Embryonic facial prominence (tissue), 1 donor: ENCODE data around the gene NMNAT2.
"Not testable (repeated sequence)": the region's sequence is repeated elsewhere in the genome, so short reads cannot be mapped to it uniquely, and the experiment has no call there.

Experiments used
- DNase-seq: peaks from one replicate; pipeline ENCODE4 v3.0.0-alpha.2; 2016; ENCODE audit errors: extremely low spot score

NMNAT2 gene

DNA sequence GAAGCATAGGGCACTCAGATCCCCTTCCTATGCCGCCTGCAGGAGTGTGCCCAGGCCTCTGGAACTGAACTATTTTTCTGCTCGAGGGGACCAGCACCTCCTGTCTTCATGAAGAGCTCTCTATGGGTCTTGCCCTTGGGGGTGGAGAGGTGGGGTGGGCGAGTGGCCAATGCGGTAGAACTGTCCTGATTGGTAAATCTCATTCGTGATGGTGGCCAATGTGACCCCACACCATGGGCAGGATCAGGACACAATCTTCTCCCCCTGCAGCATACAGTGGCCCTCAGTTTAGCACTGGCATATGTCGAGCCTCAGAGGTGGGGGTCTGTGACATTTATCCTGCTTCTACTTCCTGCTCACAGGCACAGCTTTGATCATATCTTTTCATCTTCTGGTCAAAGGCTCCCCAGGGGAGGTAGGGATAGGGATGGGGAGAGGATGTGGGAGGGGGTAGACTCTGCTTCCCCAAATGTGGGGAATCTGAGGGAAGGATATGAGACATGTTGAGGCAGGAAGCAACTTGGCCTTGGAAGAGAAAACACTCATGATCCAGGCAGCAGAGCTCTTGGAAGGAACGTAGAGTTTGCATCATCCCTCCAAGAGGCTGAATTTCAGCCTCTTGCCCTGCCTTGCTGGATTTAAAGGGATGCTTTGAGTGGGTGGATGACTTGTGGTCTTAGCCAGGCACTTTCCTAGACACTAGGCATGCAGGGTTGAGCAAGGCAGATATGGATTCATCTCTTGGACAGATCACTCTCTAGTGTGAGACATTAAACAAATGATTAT lies 150.3 kb downstream of the NMNAT2 start:
- DNase-seq: no peak

DNA sequence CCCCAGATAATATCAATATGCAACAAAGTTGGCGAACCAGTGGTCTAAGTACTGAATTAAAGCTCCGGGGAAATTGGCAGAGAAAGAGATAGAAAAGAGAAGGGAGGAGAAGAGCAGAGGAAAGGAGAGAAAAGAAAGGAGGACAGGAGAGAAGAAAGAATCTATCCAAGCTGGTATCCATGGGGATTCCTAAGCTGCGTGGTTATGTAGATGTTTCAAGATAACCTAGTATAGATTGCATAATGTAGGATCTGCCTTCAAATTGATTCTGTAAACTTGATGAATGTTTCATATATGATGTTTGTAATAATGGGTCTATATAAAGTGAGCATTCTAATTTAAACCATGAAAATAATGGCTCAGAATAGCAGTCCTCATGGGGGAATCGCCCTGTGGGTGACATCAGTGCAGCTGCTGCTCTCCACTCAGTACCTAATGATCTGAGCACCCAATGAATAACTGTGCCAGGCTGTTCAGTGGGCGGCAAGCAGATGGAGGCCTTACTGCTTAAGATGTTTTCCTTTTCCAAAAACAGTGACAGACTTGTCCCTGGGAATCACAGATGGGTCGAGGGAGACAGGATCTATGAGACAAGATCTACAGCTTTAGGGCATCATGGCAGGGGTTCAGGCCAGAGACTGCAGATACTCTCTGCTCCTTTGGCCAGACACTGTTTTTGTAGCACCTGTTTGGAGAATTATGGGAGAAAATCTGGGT lies 154.1 kb downstream of the NMNAT2 start:
- no peak for DNase-seq

DNA sequence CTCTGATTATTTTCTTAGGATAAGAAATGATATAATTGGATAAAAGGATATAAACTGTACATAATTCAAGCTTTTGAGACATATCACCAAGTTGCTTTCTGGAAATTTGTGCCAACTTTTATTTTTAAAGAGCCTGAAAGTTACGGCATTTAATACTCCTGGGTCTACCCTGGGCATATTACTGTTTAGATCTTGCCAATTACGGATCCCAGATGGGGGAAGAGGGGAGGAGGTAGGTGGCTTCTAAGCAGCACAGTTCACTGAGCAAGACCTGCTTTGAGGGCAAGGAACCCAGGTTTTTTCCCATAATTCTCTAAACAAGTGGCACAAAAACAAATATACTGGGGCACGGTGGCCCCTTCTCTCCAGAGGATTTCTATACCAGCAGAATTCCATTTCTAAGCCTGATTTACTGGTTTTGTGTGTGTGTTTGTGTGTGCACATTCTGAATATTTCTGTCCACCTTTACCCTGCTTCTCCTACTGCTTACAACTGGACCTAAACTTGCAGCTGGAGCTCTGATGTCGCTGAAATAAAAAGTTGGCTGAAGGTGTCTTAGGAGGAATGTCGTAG lies 155.5 kb downstream of the NMNAT2 start:
- no peak for DNase-seq

DNA sequence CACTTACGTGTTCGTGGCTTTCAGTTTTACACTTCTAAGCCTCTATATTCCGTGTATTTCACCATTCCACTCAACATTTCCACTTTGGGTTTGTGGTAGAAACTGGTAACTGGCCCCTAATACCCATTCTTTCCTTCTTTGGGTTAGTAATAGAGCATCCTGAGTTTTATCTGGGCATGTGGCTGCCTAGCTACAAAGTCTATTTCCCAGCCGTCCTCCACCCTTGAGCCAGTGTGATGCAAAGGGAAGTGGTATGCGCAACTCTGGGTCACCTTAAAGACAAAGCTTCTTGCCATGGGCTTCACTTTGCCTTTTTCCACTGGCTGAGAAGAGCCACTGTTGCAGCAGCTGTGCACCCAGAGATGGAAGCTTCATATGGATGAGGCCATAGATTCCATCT lies 158.3 kb downstream of the NMNAT2 start:
- DNase-seq: no peak

DNA sequence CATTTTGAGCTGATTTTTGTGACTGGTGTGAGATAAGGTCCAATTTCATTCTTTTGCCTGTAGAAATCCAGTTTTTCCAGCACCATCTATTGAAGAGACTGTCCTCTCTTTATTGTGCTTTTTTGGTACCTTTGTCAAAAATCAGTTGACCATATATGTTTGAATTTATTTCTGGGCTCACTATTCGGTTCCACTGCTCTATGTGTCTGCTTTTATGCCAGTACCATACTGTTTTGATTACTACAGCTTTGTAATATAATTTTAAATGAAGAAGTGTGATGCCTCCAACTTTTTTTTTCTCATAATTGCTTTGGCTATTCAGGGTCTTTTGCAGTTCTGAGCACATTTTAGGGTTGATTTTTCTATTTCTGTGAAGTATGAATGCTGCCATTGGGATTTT lies 163.1 kb downstream of the NMNAT2 start:
- no peak for DNase-seq

DNA sequence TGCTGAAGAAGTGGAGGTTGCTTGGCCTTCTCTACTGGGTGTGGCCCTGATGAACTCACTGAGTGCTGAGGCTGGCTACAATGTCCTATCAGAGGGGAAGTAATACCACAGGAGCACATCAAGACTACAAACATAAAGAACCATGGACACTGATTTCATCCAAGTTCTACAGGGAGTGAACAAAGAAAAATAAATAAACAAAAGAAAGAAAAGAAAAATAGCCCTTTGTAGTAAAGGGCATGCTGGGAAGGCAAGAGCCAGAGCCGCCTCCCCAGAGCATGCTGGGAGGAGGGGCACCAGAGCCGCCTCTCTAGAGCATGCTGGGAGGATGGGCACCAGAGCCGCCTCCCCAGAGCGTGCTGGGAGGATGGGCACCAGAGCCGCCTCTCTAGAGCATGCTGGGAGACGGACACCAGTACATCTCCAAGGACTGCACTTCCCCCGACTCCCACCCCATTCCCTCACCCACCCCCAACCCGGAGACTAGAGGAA lies 166.2 kb downstream of the NMNAT2 start:
- no peak for DNase-seq

DNA sequence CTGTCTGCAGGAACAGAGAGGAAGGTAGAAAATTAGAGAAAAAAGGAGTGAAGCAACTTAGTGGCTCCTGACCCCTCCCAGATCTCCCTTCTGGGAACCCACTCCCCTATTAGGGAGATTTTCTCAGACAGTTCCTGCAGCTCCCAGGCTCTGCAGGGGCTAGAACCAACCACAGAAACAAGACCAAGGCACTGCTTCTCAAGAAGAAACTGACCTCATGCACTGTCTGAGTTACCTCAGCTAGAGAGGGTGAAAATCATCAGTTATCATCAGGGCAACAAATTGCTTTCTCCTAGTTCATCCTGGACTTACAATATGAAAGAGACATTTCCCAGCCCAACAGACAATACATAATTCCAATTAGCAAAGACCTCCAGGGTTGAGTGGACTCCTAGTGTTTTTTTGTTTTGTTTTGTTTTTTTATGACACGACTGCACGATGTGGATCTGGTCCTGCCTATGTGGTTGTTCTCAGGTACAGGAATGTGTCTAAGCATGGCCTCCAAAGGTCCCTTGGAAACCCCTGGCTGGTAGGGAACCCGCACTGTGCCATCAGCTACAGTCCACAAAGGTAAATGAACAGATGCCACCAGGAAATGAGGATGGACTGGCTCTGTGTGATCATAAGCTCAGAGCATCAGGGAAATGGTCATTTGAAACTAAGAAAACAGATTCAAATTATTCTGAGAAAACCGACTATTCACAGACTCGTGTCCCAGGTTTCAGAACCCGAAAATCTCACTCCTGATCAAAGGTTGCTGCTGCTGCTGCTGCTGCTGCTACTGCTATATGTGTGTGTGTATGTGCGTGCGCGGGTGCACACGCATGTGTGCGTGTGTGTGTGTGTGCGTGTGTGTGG lies 166.8 kb downstream of the NMNAT2 start:
- DNase-seq: no peak

DNA sequence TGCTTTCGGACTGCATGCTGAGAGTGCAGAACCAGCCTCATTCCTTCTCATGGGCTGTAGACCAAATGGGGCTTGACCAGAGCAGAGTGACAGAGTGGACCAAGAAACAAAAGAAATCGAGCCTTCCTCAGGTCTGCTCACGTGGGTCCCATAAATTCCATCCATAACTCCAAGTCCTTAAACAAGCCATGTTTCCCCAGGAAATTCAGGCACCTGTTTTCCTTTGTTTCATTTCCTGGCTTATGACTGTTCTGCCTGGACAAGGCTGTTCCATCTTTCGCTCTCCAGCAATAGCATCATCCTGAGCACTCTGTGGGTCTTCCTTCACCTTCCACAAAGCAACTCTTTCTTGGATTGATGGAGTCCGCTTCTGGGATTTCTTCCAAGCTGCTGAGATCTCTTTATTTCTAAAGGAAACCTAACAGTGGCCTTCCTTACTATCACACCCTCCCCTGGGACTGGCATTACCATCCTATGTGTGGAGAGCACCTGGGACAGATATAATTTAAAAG lies 168.2 kb downstream of the NMNAT2 start:
- no peak for DNase-seq

DNA sequence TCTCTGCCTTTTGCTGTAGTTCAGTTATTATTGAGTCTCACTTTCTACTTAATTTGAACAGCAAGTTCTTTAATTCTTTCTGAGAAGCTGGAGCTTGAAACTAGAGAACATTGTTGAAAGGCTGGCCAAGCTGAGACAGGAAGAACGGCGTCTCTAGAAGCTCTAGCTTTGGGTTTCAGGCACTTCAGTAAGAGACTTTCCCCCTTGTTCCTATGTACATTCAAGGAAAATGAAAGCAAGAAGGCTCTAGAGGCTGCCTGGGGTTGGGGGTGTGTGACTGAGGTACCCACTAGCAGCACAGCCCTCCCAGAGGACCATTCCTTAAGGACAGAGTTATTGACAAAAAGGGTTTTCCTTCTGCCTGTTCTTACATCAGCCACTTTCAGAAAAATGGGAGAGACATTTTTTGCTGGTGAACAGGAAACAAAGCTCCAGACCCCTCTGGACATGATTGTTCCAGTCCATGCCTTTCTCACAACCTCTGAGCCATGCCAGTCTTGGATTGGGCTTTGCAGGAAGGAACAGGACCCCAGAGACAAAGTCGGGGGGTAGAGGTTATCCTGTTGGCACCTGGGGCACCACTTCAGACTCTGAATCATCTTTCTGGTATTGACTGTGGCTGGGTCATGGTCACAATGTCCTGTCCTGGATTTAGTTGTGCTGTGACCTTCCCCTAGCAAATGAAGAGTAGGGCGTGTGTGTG lies 169.0 kb downstream of the NMNAT2 start:
- no peak for DNase-seq

DNA sequence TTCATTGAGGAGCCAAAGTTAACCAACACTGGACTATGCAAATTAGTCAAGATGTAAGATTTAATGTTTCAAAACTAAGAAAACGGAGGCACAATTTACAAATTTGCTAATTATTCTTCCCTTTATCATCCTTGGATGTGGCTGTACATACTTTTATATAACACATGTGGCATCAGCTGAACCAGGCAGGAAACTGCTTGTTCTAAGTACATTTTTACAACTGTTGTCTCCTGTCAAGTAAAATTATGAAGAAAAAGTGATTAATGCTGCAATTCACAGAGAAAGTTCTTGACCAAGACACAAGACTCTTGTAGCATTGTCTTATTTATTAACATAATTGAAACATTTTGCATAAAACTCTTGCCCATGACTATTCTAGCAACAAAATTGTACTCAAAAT lies 170.2 kb downstream of the NMNAT2 start:
- DNase-seq: no peak

DNA sequence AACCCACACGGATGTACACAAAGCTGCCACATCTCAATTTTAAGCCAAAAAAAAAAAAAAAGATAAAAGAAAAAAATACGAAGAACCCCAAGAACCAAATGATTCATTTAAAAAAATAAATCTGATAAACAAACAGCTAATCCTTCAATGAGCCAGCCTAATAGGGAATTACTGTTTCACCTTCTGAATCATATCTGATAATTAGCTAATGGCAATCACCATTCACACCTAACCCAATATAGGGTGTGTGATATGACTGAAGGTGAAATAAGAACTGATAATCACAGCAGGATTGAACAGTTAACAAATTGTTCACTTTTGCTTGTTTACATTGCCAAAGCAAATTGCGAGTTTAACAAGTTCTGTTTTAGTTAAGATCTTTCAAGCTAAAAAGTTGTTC lies 170.7 kb downstream of the NMNAT2 start:
- DNase-seq: no peak

DNA sequence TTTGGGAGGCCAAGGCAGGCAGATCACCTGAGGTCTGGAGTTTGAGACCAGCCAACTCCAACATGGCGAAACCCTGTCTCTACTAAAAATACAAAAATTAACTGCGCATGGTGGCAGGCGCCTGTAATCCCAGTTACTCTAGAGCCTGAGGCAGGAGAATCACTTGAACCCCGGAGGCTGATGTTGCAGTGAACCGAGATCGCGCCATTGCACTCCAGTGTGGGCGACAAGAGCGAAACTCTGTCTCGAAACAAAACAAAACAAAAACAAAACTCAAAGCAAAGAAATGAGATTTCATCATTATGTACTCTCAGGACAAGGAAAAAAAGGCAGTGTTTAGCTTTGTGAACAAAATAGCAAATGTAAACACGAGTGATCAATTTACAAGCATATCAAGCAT lies 171.1 kb downstream of the NMNAT2 start:
- no peak for DNase-seq

DNA sequence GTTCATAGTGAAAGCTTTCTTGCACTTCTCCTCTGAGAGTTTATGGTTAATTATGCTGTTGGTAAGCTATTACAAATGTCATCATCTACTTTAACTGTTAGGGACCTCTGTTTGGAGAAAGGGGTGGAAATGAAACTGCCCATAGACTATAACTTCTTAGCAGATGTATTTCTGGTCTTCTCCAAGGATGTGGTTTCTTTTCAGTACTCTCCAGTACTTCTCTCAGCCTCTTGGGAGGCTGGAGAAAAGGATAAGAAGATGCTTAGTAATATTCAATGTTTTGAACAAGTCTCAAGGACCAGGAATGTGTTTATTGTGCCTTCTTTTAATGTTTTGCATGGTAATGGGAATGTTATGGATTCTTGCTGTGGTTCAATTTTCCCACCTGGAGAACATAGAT lies 171.7 kb downstream of the NMNAT2 start:
- no peak for DNase-seq

DNA sequence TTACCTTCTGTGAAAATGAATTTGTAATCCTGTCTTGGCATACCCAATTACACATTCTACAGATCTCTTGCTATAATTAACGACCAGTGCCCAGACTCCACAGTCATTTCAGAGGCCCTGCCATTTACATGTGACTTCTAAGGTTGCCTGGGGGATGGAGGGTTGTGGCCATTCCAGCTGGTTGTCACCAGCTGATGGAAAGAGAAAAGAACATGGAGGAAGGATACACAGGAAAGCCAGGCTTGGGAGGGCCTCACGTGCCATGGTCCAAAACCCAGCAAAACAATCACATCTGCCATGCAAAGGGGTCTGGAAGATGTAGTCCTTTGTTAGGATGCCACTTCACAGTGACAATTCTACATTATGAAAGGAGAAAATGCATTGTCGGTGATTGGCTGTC lies 172.8 kb downstream of the NMNAT2 start:
- DNase-seq: no peak

DNA sequence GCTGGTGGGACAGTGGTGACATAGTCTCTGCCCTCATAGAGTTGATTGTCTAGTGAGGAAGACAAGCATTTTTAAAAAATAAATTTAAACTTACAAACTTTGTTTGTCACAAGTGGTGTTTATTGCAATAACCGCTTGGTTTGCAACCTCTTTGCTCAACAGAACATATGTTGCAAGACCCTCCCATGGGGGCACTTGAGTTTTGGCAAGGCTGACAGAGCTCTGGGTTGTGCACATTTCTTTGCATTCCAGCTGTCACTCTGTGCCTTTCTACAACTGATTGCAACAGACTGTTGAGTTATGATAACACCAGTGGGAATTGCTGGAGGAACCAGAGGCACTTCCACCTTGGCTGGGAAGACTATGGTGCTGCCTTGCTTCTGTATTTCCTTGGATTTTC lies 173.7 kb downstream of the NMNAT2 start:
- DNase-seq: no peak

DNA sequence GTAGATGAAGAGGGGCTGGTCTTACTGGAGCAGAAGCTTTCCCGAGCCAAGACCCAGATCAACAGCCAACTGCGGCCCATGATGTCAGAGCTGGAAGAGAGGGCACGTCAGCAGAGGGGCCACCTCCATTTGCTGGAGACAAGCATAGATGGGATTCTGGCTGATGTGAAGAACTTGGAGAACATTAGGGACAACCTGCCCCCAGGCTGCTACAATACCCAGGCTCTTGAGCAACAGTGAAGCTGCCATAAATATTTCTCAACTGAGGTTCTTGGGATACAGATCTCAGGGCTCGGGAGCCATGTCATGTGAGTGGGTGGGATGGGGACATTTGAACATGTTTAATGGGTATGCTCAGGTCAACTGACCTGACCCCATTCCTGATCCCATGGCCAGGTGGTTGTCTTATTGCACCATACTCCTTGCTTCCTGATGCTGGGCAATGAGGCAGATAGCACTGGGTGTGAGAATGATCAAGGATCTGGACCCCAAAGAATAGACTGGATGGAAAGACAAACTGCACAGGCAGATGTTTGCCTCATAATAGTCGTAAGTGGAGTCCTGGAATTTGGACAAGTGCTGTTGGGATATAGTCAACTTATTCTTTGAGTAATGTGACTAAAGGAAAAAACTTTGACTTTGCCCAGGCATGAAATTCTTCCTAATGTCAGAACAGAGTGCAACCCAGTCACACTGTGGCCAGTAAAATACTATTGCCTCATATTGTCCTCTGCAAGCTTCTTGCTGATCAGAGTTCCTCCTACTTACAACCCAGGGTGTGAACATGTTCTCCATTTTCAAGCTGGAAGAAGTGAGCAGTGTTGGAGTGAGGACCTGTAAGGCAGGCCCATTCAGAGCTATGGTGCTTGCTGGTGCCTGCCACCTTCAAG lies 174.8 kb downstream of the NMNAT2 start:
- DNase-seq: no peak

DNA sequence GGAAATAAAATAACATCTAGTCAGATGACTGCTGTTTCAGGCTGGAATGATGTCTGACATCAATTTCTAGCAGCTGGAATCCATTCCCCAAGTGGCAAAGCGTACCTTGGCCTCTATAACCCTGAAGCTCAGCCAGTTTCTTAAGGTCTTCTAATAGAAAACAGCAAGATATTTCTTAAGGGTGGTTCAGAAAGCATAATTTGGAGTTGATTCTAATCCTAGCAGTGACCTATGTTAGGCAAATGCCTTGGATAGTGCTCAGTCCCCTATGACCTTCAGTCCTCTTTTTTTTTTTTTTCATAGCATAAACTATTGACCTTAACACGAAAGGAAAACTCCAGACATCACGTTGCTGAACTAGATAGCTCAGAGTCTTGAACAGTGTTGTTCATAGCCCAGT lies 175.6 kb downstream of the NMNAT2 start:
- no peak for DNase-seq

DNA sequence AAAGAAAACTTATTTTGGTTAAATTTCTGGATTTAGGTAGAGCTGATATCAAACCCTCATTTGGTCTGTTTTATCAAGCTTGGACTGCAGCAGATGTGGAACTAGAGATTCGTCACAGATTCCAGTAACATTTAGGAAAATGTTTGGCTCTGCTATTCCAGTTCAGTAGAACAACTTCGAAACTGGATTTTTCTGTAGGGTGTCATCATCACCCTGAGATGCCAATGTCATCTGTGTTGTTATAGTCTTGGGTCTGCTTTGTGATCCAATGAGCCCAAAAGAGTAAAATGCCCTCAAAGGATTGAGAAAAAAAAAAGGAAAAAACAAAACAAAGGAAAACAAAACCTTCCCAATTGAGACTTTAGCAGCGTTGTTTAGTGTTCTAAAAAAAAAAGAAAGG lies 176.7 kb downstream of the NMNAT2 start:
- no peak for DNase-seq

DNA sequence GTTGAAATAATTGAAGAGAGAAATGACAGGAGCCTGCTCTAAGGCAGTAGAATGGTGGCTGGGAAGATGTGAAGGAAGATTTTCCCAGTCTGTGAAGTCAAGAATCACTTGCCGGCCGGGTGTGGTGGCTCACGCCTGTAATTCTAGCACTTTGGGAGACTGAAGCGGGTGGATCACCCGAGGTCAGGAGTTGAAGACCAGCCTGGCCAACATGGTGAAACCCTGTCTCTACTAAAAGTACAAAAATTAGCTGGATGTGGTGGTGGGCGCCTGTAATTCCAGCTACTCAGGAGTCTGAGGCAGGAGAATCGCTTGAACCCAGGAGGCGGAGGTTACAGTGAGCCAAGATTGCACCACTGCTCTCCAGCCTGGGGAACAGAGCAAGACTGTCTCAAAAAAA lies 177.3 kb downstream of the NMNAT2 start:
- DNase-seq: not testable (repeated sequence)

DNA sequence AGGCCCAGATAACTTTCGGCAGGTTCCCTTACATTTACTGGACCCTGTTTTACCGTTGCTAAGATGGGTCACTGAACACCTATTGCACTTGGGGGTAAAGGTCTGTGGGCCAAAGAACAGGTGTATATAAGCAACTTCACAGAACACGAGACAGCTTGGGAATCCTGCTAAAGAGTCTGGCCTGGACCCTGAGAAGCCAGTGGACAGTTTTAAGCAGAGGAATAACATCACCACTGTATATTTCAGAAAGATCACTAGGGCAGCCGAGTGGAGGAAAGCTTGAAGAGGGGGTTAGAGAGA lies 177.7 kb downstream of the NMNAT2 start:
- DNase-seq: no peak
